AG10803 (cell line): Measurements from ENCODE around the gene KRTAP10-2.

Experiments
- DNase-seq: peaks from one replicate; pipeline ENCODE4 v3.0.0; 2010; ENCODE audit warnings: low read depth
- H3K4me3 ChIP-seq: 2 replicates; pipeline ENCODE4 v1.5.1; 2011; ENCODE audit warnings: mild to moderate bottlenecking, low read length, control low read depth
- TF ChIP-seq, protein P1 (sequence below): conservative IDR thresholded peaks from 2 replicates; pipeline ENCODE4 v1.5.1; 2011; ENCODE audit warnings: mild to moderate bottlenecking, low read length, control low read depth, inconsistent platforms

The KRTAP10-2 gene

DNA sequence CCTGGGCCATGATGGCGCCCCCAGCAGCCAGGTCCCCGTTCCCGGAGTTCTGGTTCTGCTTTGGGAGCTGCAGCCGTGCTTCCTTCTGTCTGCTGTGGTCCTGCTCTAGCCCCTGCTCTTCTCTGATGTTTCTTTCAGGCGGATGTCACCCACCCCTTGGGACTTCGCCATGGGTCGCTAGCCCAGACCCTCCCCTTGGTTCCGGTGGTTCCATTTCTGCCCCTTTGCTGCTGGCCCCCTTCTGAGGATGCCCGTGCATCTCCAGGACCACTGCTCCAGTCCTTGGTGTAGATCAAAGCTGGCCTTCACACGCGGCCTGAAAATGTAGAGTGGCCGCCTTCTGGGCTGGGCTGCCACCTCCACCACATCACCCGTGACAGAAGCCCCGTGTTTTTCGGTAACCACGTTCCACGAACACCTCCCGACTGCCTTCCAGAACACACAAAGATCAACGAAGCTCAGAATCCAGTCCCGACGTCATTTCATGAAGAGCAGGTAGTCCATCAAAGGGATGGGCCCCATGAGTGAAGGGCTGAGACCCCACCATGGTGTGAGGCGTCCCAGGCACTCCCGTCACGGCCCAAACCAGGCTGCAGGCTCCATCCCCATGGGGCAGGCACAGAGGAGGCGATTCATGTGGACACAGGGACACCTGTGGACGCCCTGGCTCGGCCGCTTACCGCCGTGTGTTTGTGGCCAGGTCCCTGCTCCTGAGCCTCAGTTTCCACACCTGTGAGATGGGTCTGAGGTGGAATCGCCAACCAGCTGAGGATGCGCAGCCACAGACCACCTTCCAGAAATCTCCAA, 35.7 kb downstream of the KRTAP10-2 start:
- no peak for DNase-seq
- H3K4me3 ChIP-seq: no peak overlapping the region
- TF ChIP-seq, protein P1, sequence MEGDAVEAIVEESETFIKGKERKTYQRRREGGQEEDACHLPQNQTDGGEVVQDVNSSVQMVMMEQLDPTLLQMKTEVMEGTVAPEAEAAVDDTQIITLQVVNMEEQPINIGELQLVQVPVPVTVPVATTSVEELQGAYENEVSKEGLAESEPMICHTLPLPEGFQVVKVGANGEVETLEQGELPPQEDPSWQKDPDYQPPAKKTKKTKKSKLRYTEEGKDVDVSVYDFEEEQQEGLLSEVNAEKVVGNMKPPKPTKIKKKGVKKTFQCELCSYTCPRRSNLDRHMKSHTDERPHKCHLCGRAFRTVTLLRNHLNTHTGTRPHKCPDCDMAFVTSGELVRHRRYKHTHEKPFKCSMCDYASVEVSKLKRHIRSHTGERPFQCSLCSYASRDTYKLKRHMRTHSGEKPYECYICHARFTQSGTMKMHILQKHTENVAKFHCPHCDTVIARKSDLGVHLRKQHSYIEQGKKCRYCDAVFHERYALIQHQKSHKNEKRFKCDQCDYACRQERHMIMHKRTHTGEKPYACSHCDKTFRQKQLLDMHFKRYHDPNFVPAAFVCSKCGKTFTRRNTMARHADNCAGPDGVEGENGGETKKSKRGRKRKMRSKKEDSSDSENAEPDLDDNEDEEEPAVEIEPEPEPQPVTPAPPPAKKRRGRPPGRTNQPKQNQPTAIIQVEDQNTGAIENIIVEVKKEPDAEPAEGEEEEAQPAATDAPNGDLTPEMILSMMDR: no peak

DNA sequence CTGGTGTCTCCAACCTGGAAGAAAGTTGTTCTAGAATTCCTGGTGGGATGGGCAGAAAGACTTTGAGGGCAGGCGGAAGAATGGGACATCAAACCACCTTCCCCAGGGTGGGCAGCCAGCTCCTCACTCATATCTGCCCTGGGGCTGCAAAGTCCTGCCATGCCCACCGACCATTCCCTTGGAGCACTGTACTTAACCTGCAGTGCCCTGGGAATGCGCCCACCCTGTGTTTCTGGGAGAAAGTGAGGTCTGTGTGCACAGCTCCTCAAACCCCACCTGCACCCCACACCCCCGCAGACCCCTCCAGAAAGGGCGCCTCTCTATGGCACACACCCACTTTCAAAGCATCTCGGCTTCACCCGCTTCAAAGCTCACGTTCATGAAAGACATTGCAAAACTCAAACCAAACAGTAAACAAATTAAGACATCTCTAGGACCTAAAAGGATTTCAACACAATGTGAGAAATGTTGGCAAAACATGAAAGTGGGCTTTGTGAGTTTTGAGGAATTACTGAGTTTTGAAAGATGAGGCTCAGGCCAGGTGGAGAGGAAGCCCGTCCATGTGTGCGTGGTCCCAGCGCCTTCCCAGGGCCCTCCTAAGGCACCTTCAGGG, 36.5 kb downstream of the KRTAP10-2 start:
- no peak for DNase-seq
- H3K4me3 ChIP-seq: no peak overlapping the region
- TF ChIP-seq, protein P1: no peak

DNA sequence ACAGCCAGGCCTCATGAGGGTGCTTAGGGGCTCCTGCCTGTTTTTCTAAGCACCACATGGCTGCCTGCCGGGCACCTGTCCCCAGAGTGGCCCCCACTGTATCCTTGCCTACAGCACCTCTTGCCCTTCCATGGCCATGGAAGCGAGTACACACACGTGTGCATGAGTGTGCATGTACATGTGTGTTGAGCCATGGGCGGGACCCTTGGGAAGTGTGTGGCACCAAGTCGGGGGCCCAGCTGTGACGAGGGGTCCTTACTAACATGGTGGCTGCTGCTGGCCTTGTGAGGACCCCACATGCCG, 37.1 kb downstream of the KRTAP10-2 start:
- no peak for DNase-seq
- TF ChIP-seq, protein P1: no peak

DNA sequence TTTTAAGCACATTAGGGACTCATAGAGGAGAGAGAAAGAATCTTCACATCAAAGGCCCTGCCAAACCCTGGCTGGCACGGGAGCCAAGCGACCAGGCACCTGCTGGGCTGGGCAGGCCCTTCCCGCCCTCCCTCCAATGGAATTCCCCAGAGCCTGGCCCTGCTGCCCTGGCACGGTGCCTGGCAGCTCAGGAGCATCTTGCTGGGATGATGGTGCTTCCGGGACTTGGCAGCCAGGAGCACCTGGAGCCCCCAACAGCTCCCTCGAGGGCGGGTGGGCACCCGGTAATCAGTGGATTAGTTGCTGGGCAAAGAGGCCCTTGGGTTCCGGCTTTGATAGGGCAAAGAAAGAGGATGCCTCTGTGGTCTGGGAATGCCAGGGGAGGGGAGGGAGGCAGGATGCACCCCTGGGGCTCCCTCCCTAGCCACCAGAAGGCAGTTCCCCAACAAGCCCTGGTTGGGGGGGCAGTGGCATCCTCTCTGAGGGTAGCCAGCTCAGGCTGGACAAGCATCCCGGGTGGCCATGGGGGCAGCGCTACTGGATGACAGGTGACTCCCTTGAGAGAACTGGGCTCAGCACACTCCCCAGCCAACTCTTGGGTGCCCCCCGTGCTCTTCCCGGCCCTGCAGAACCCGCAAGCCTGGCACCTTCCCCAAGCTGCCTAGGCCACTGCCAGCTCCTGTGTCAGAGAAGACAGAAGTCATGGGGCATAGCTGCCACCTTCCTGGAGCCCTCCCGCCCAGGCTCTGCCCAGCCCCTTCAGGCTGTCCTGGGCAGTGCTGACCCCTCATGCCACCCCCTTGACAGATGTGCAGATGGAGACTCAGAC, 37.7 kb downstream of the KRTAP10-2 start:
- H3K4me3 ChIP-seq: no peak overlapping the region
- DNase-seq: no peak
- TF ChIP-seq, protein P1: no peak

More for the DNA sequence above, 37.1 kb downstream of the KRTAP10-2 start:
- H3K4me3 ChIP-seq: no peak overlapping the region

DNA sequence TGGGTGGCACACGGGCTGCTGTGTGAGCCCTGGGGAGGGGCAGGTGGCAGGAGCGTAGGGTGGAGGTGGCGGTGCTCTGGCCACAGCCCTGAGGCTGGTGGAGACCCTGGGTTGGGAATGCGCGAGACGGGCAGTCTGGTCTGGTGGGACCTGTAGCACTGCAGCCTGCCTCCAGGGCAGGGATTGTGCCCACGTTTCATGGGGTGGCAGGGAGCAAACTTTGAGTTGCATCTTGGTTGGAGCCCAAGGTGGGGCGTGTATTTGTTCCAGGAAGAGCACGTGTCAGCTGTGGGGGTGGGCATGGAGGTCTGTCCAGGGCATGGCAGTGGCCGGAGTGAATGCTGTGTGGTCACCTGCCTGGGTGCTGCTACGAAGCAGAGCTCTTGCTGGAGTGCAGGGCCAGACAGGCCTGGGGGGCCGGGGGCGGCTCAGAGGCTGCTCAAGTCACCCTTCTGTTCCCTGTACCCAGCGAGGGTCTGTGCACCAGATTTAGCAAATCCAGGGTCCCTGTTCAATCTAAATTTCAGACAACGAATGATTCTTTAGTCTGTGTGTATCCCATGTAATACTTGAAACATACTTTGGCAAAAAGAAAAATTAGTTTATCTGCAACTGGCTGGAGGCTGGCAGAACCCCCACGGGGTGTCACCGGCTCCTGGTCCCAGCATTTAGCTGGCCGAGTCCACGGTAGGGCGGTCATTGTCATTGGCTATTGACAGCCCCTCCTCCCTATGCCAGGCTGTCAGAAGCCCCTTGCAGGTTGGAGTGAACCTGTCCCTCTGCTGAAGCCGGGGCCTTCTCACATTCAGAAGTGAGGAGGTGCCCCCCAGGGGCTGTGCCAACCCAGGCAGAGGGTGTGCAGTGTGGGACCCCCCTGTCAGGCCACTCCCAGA, 38.6 kb downstream of the KRTAP10-2 start:
- no peak for DNase-seq
- TF ChIP-seq, protein P1: no peak
- H3K4me3 ChIP-seq: no peak overlapping the region

DNA sequence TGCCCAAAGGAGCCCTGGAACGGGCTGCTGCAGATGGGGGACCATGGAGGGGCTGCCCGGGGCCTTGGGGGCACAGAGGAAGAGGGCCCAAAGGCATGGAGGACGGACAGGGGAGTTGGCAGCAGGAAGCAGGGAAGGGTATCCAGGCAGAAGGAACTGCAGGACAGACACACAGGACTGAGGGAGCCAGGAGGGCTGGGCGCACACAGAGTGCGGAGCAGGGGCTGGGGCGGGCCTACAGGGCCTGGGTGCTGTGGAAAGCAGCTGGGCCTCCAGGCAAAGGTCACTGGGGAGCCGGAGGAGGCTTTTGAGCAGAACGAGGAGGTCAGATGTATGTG, 39.4 kb downstream of the KRTAP10-2 start:
- no peak for DNase-seq
- TF ChIP-seq, protein P1: no peak
- H3K4me3 ChIP-seq: no peak overlapping the region
